Measurements from ENCODE around the gene TOMM22.
A peak's percentile ranks its signal among the peaks of the same experiment; 100 is the strongest.

TOMM22 gene

DNA sequence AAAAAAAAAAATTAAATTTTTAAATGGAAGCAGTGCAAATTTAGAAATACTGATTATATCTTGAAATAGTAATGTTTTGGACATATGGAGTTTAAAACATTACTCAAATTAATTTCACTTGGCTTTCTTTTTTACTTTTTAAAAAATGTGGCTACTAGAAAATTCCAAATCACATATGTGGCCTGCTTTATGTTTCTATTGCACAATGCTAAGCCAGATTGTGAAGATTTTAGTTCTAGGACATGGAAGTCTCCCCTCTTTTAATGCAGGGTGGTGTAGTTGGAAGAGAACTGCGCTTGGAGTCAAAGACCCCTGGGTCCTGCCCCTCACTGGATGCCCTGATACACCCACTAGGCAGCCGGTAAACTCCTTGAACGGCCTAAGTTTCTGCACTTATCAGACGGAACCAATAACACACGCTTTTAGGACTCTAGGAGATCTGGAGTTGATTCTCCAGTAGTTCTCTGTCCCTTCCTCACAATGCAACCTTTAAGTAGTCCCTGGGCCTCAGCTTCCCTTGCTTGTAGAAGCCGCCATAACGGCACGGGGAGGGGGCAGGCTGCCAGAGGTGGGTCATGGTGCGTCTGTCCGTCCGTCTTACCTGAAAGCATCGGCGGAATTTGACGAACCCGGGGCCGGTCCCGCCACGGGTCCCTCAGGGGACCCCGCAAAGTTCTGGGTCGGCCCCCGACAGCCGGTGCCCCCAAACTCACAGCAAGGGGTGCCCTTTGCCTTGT, 26.1 kb upstream of the TOMM22 start:
- H3K27me3 ChIP-seq (ENCODE audit: control insufficient read depth in 1 of 2, insufficient read depth in 2 of 2, low read length in 2 of 2) = no peaks in the 10 kb centered on the region
- H3K4me1 ChIP-seq (ENCODE audit: control insufficient read depth, insufficient read depth, low read length) = peaks cover 14% of the 10 kb centered on the region
- no peaks in the 10 kb centered on the region for H3K9me3 ChIP-seq (ENCODE audit: control insufficient read depth in 2 of 2, low read length in 2 of 2)
- H3K27ac ChIP-seq (ENCODE audit: low read length) = peak overlapping the region; percentile 91
- peak overlapping the region; percentile 93 to 98 for H3K9ac ChIP-seq (ENCODE audit: low read length in 2 of 2)
- peak overlapping the region; percentile 93 to 94 for H3K4me3 ChIP-seq (ENCODE audit: low read length in 2 of 2)
- no peaks in the 10 kb centered on the region for H3K36me3 ChIP-seq (ENCODE audit: control insufficient read depth in 2 of 2, insufficient read depth in 2 of 2, low read length in 2 of 2)

GRCh38 chr22:38656256-38657044, 25.3 kb upstream of the TOMM22 start, which contains the start of the genes CBY1 and FAM227A:
TSS of gene CBY1 (plus strand) at chr22:38656638. CDS start at chr22:38668055, 11,417 bp downstream.
TSS of gene FAM227A (minus strand) at chr22:38656392. CDS start at chr22:38650168, 6,224 bp downstream.
- H3K27ac ChIP-seq (ENCODE audit: low read length) = peak within 1 kb of the TSS; percentile 91
- H3K9me3 ChIP-seq (ENCODE audit: control insufficient read depth in 2 of 2, low read length in 2 of 2) = no peaks in the 10 kb centered on the region
- no peaks in the 10 kb centered on the region for H3K27me3 ChIP-seq (ENCODE audit: control insufficient read depth in 1 of 2, insufficient read depth in 2 of 2, low read length in 2 of 2)
- H3K9ac ChIP-seq (ENCODE audit: low read length in 2 of 2) = peak within 1 kb of the TSS; percentile 93 to 98
- H3K36me3 ChIP-seq (ENCODE audit: control insufficient read depth in 2 of 2, insufficient read depth in 2 of 2, low read length in 2 of 2) = peaks cover 0 to 2% of the 10 kb centered on the region in 2 donors
- H3K4me3 ChIP-seq (ENCODE audit: low read length in 2 of 2) = peak within 1 kb of the TSS; percentile 93 to 94
- H3K4me1 ChIP-seq (ENCODE audit: control insufficient read depth, insufficient read depth, low read length) = peaks cover 14% of the 10 kb centered on the region

DNA sequence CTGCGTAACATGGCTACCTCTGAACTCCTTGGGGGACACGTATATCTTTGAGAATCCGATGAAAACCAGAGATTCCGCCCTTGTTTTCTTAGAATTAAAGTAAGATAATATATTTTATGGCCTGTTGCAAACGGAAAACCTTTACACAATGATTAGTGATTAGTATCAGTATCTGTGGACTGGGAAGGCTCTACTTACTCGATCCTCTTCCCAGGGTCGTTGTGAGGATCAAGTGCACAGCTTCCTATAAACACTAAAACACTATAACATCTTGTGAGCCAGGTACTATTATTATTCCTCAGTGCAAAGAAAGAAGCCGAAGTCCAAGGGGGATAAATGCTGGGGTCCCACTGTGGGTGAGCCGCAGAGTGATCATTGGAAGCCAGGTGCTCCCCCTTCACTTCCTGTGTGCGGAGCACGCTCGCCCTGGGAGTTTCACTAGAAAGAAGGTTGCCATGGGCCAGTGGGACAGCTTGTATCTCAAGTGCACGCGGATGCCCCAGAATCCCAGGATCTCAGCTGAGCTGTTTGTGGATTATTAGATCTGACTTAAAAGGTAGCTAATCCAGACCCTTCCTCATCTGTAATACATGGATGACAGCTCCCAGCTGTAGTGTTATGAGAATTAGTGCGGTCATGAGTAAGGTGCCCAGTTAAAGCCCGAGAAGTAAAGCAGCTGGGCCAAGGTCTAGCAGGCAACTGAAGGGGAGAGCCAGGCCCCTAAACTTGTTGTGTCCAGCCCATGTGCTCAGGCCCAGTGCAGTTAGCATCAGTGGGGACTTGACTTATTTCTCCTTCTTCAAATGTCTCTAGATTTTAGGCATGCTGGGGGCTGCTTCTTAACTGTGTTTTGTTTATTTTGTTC, 24.5 kb upstream of the TOMM22 start:
- peak overlapping the region; percentile 93 to 98 for H3K9ac ChIP-seq (ENCODE audit: low read length in 2 of 2)
- peaks cover 14% of the 10 kb centered on the region for H3K4me1 ChIP-seq (ENCODE audit: control insufficient read depth, insufficient read depth, low read length)
- H3K4me3 ChIP-seq (ENCODE audit: low read length in 2 of 2) = peak overlapping the region; percentile 93 to 94
- H3K36me3 ChIP-seq (ENCODE audit: control insufficient read depth in 2 of 2, insufficient read depth in 2 of 2, low read length in 2 of 2) = peaks cover 0 to 3% of the 10 kb centered on the region in 2 donors
- H3K27me3 ChIP-seq (ENCODE audit: control insufficient read depth in 1 of 2, insufficient read depth in 2 of 2, low read length in 2 of 2) = no peaks in the 10 kb centered on the region
- H3K27ac ChIP-seq (ENCODE audit: low read length) = peak overlapping the region; percentile 91
- H3K9me3 ChIP-seq (ENCODE audit: control insufficient read depth in 2 of 2, low read length in 2 of 2) = no peaks in the 10 kb centered on the region

DNA sequence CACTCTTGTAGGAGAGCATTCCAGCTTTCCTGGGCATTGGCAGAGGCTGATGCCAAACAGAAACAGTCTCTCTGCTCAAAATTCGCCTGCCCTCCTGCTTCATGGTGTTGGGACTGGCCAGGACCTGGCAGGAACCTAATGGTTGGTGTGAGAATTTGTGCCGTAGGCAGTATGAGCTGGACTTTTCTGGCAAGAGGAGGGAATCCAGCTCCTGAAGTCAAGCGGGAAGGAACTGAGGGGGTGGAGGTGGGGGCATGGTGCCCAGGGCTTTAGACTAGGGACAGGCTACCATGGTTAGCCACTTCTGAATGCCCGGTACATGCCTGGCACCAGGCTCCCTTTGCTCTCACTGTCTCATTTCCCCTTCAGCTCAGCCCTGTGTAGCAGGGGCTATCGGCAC, 6.9 kb upstream of the TOMM22 start:
- H3K4me1 ChIP-seq (ENCODE audit: control insufficient read depth, insufficient read depth, low read length) = no peaks in the 10 kb centered on the region
- H3K27ac ChIP-seq (ENCODE audit: low read length) = no peak overlapping the region
- no peak overlapping the region for H3K9ac ChIP-seq (ENCODE audit: low read length in 2 of 2)
- no peaks in the 10 kb centered on the region for H3K9me3 ChIP-seq (ENCODE audit: control insufficient read depth in 2 of 2, low read length in 2 of 2)
- peaks cover 23 to 24% of the 10 kb centered on the region in 2 donors for H3K36me3 ChIP-seq (ENCODE audit: control insufficient read depth in 2 of 2, insufficient read depth in 2 of 2, low read length in 2 of 2)
- no peaks in the 10 kb centered on the region for H3K27me3 ChIP-seq (ENCODE audit: control insufficient read depth in 1 of 2, insufficient read depth in 2 of 2, low read length in 2 of 2)
- no peak overlapping the region for H3K4me3 ChIP-seq (ENCODE audit: low read length in 2 of 2)

- Histone ChIP-seq H3K4me3 (ENCODE audit: low read length in 2 of 2) (no peak overlapping the region), H3K9me3 (ENCODE audit: control insufficient read depth in 2 of 2, low read length in 2 of 2) (no peaks in the 10 kb centered on the region), H3K27me3 (ENCODE audit: control insufficient read depth in 1 of 2, insufficient read depth in 2 of 2, low read length in 2 of 2) (no peaks in the 10 kb centered on the region), H3K9ac (ENCODE audit: low read length in 2 of 2) (no peak overlapping the region), H3K36me3 (ENCODE audit: control insufficient read depth in 2 of 2, insufficient read depth in 2 of 2, low read length in 2 of 2) (peaks cover 21% of the 10 kb centered on the region in 2 donors), H3K27ac (ENCODE audit: low read length) (no peak overlapping the region), H3K4me1 (ENCODE audit: control insufficient read depth, insufficient read depth, low read length) (no peaks in the 10 kb centered on the region)
Observed at GRCh38 chr22:38675833-38676232, 5.9 kb upstream of the TOMM22 start.

DNA sequence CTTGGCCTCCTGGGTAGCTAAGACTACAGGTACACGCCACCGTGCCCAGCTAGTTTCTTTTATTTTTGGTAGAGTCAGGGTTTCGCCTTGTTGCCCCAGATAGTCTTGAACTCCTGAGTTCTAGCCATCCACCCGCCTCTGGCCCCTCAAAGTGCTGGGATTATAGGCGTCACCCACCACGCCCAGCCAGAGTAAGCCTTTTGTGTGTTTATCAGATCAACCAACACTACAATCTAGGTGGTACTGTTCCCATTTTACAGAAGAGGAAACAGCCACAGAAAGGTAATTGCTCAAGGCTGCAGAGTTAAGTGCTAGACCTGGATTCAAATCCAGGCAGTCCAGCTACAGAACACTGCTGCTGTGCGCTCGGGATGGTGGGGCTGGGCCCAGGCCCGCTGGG, 3.1 kb downstream of the TOMM22 start:
- Histone ChIP-seq H3K27ac (ENCODE audit: low read length) (no peak overlapping the region), H3K36me3 (ENCODE audit: control insufficient read depth in 2 of 2, insufficient read depth in 2 of 2, low read length in 2 of 2) (peaks cover 48 to 49% of the 10 kb centered on the region in 2 donors), H3K9me3 (ENCODE audit: control insufficient read depth in 2 of 2, low read length in 2 of 2) (no peaks in the 10 kb centered on the region), H3K9ac (ENCODE audit: low read length in 2 of 2) (no peak overlapping the region), H3K4me3 (ENCODE audit: low read length in 2 of 2) (no peak overlapping the region), H3K27me3 (ENCODE audit: control insufficient read depth in 1 of 2, insufficient read depth in 2 of 2, low read length in 2 of 2) (no peaks in the 10 kb centered on the region), H3K4me1 (ENCODE audit: control insufficient read depth, insufficient read depth, low read length) (peaks cover 18% of the 10 kb centered on the region)

DNA sequence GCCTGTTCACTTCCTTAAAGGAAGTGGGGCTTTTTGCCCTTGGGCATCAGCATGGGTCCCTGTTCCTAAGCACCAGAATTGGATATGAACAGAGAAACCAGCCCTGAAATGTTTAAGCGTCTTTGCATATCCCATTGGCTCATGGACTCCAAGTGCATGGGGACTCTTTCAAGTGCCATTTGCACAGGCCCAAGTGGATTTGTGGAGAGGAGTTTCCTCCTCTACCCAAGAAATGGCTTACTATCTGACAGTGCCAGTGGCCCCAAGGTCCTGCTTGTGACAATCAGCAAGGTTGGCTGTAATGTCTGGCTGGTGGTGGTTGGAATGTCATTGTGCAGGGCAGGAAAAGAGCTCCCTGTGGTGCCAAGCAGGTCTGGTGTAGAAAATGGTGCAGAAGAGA, 4.0 kb downstream of the TOMM22 start:
- H3K27ac ChIP-seq (ENCODE audit: low read length) = no peak overlapping the region
- H3K4me1 ChIP-seq (ENCODE audit: control insufficient read depth, insufficient read depth, low read length) = peaks cover 18% of the 10 kb centered on the region
- no peaks in the 10 kb centered on the region for H3K9me3 ChIP-seq (ENCODE audit: control insufficient read depth in 2 of 2, low read length in 2 of 2)
- H3K36me3 ChIP-seq (ENCODE audit: control insufficient read depth in 2 of 2, insufficient read depth in 2 of 2, low read length in 2 of 2) = peaks cover 48 to 49% of the 10 kb centered on the region in 2 donors
- H3K27me3 ChIP-seq (ENCODE audit: control insufficient read depth in 1 of 2, insufficient read depth in 2 of 2, low read length in 2 of 2) = no peaks in the 10 kb centered on the region
- H3K9ac ChIP-seq (ENCODE audit: low read length in 2 of 2) = no peak overlapping the region
- no peak overlapping the region for H3K4me3 ChIP-seq (ENCODE audit: low read length in 2 of 2)

DNA sequence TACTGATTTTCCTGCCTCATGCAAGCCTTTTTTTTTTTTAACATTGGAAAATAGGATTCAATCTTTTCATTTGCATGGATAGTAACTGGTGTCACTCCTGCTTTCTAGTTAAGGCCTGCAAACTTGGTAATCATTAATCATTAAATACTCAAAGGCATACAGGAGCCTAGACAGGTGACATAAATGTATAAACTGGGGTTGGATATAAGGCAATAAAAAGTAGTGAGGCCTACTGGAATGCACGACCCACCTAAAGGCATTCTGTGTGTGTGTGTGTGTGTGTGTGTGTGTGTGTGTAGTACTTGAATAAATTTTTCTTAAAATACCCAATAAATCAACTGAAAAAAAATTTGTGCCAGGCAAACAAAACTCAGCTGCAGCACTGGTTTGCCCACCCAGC, 7.9 kb downstream of the TOMM22 start:
- H3K4me3 ChIP-seq (ENCODE audit: low read length in 2 of 2) = no peak overlapping the region
- H3K36me3 ChIP-seq (ENCODE audit: control insufficient read depth in 2 of 2, insufficient read depth in 2 of 2, low read length in 2 of 2) = peaks cover 39 to 54% of the 10 kb centered on the region in 2 donors
- no peak overlapping the region for H3K27ac ChIP-seq (ENCODE audit: low read length)
- no peaks in the 10 kb centered on the region for H3K27me3 ChIP-seq (ENCODE audit: control insufficient read depth in 1 of 2, insufficient read depth in 2 of 2, low read length in 2 of 2)
- no peak overlapping the region for H3K9ac ChIP-seq (ENCODE audit: low read length in 2 of 2)
- no peaks in the 10 kb centered on the region for H3K9me3 ChIP-seq (ENCODE audit: control insufficient read depth in 2 of 2, low read length in 2 of 2)
- H3K4me1 ChIP-seq (ENCODE audit: control insufficient read depth, insufficient read depth, low read length) = peaks cover 8% of the 10 kb centered on the region

GRCh38 chr22:38694049-38694448, 12.3 kb downstream of the TOMM22 start:
- H3K27me3 ChIP-seq (ENCODE audit: control insufficient read depth in 1 of 2, insufficient read depth in 2 of 2, low read length in 2 of 2) = no peaks in the 10 kb centered on the region
- no peak overlapping the region for H3K9ac ChIP-seq (ENCODE audit: low read length in 2 of 2)
- H3K9me3 ChIP-seq (ENCODE audit: control insufficient read depth in 2 of 2, low read length in 2 of 2) = no peaks in the 10 kb centered on the region
- no peak overlapping the region for H3K27ac ChIP-seq (ENCODE audit: low read length)
- peaks cover 40% of the 10 kb centered on the region for H3K4me1 ChIP-seq (ENCODE audit: control insufficient read depth, insufficient read depth, low read length)
- H3K4me3 ChIP-seq (ENCODE audit: low read length in 2 of 2) = no peak overlapping the region
- H3K36me3 ChIP-seq (ENCODE audit: control insufficient read depth in 2 of 2, insufficient read depth in 2 of 2, low read length in 2 of 2) = peaks cover 11 to 19% of the 10 kb centered on the region in 2 donors

DNA sequence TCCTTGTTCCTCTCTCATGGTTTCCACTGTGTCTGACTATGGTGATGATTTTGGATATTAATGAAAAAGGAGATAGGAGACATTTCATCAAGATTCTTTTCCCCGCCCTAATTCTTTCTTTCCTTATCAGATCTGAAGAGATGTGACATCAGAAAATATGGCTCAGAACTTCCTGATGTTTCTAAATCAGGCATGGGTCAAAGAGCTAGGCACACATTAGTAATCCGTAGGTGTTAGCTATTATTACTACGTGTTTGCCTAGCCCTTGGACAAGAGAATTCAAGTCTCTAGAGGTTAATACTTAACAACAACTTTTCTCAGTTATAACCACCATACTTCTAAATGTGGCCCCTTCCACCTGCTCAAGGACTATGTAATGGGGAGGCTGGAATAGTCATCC, 13.2 kb downstream of the TOMM22 start:
- no peak overlapping the region for H3K27ac ChIP-seq (ENCODE audit: low read length)

More for the DNA sequence above, 13.2 kb downstream of the TOMM22 start:
- Histone ChIP-seq H3K9me3 (ENCODE audit: control insufficient read depth in 2 of 2, low read length in 2 of 2) (no peaks in the 10 kb centered on the region), H3K9ac (ENCODE audit: low read length in 2 of 2) (no peak overlapping the region), H3K27me3 (ENCODE audit: control insufficient read depth in 1 of 2, insufficient read depth in 2 of 2, low read length in 2 of 2) (no peaks in the 10 kb centered on the region), H3K36me3 (ENCODE audit: control insufficient read depth in 2 of 2, insufficient read depth in 2 of 2, low read length in 2 of 2) (peaks cover 5 to 16% of the 10 kb centered on the region in 2 donors), H3K4me1 (ENCODE audit: control insufficient read depth, insufficient read depth, low read length) (peaks cover 49% of the 10 kb centered on the region), H3K4me3 (ENCODE audit: low read length in 2 of 2) (no peak overlapping the region)

Data from stomach smooth muscle (tissue), 2 donors.